Thyroid gland (tissue), 4 donors: ENCODE data around the gene TRPC6. TPM values are rescaled to one million over a fixed set of nuclear protein-coding genes. Genes with fewer than 3 reads are reported as not detected.
"Not testable (repeated sequence)": the region's sequence is repeated elsewhere in the genome, so short reads cannot be mapped to it uniquely, and the experiment has no call there.

Experiments
- DNase-seq, 2 donors: peaks; one replicate each; pipeline ENCODE4 v3.0.0-alpha.2; 2019
- H3K27ac ChIP-seq, 3 donors: fragments of 200-600 bp; sonication (generic); 1 replicate in 2 of 3; 2 replicates in 1 of 3; pipeline ENCODE4 v1.5.1; 2016 to 2019; ENCODE audit warnings: mild to moderate bottlenecking in 1 of 3, moderate library complexity in 1 of 3
- H3K27me3 ChIP-seq: fragments of 200-600 bp; sonication (generic); one replicate; pipeline ENCODE4 v1.5.1; 2019
- H3K36me3 ChIP-seq, 2 donors: fragments of 200-600 bp; sonication (generic); one replicate each; pipeline ENCODE4 v1.5.1; 2016 to 2019
- H3K4me1 ChIP-seq, 2 donors: fragments of 200-600 bp; sonication (generic); one replicate each; pipeline ENCODE4 v1.5.1; 2017 to 2019
- H3K4me3 ChIP-seq, 3 donors: fragments of 200-600 bp; sonication (generic); replicated peaks in 1 of 3; 1 replicate in 2 of 3; 2 replicates in 1 of 3; pipeline ENCODE4 v1.5.1; 2016; ENCODE audit warnings: mild to moderate bottlenecking in 1 of 3
- H3K9me3 ChIP-seq: fragments of 200-600 bp; sonication (generic); one replicate; pipeline ENCODE4 v1.5.1; 2017
- CTCF ChIP-seq, 6 experiments: fragments of 200-600 bp in 3 of 6; fragments of 450-650 bp in 3 of 6; sonication (generic) in 3 of 6; IDR thresholded peaks; one replicate each; pipeline ENCODE4 v1.5.1; 2016 to 2019; ENCODE audit warnings: antibody characterized with exemption in 6 of 6, mild to moderate bottlenecking in 2 of 6, inconsistent platforms in 1 of 6, moderate library complexity in 1 of 6
- POLR2A ChIP-seq, 2 donors: fragments of 450-650 bp; IDR thresholded peaks; one replicate each; pipeline ENCODE4 v1.6.1; 2017; ENCODE audit warnings: antibody characterized with exemption in 2 of 2, mild to moderate bottlenecking in 2 of 2, moderate library complexity in 1 of 2
- WGBS, 2 donors: methylation state at CpG; one replicate each; pipeline ENCODE4 v1.1.5; 2017; 5-methylcytosine and 5-hydroxymethylcytosine counted together
- intact Hi-C: fragments of 100-400 bp; cut with DNase I; formaldehyde crosslinking; loops from one replicate; pipeline ENCODE4 v1.15.1; 2023
- total RNA-seq, 4 donors: library from RNA; depleted of rRNA; stranded (reverse); fragments of >200 nt; gene quantifications; one replicate each; pipeline ENCODE4 v1.2.3, GENCODE V29; 2016

The TRPC6 gene
- total RNA-seq, 4 donors from 2014 or later: 14.1 to 28.4 (median 19.4) TPM

- peaks cover 13 to 17% of the 10 kb centered on the region in 2 donors for H3K4me1 ChIP-seq
- DNase-seq: no peak
- no peak overlapping the region for H3K27ac ChIP-seq
- no peaks in the 10 kb centered on the region for H3K27me3 ChIP-seq
- H3K9me3 ChIP-seq: no peaks in the 10 kb centered on the region
- H3K36me3 ChIP-seq: no peaks in the 10 kb centered on the region
- TF ChIP-seq POLR2A (IDR thresholded peaks at IDR 0.05): no peak
- TF ChIP-seq CTCF (IDR thresholded peaks at IDR 0.05): no peak
- intact Hi-C loops: no loop called here
- WGBS, 2 donors: 96 to 97% methylated on average over 5 of the region's 5 CpGs
- no peak overlapping the region for H3K4me3 ChIP-seq
Observed at GRCh38 chr11:101439488-101439887, 144.3 kb downstream of the TRPC6 start.

- H3K4me3 ChIP-seq, H3K27me3 ChIP-seq, H3K4me1 ChIP-seq, H3K27ac ChIP-seq, H3K9me3 ChIP-seq, intact Hi-C loops, H3K36me3 ChIP-seq, DNase-seq: not testable (repeated sequence)
- WGBS, 2 donors: 84 to 85% methylated on average over 2 of the region's 2 CpGs
Observed at GRCh38 chr11:101438708-101439107, 145.1 kb downstream of the TRPC6 start.

GRCh38 chr11:101438126-101438525 lies 145.7 kb downstream of the TRPC6 start:
- H3K9me3 ChIP-seq: no peaks in the 10 kb centered on the region
- intact Hi-C loops: no loop called here
- no peaks in the 10 kb centered on the region for H3K27me3 ChIP-seq
- H3K4me1 ChIP-seq: peaks cover 0 to 9% of the 10 kb centered on the region in 2 donors
- TF ChIP-seq CTCF (IDR thresholded peaks at IDR 0.05) (no peak), POLR2A (IDR thresholded peaks at IDR 0.05) (no peak)
- no peak overlapping the region for H3K4me3 ChIP-seq
- 60 to 93% methylated on average over 1 of the region's 1 CpG for WGBS, 2 donors
- H3K27ac ChIP-seq: no peak overlapping the region
- H3K36me3 ChIP-seq: no peaks in the 10 kb centered on the region
- no peak for DNase-seq

- intact Hi-C loops: no loop called here
- Histone ChIP-seq H3K4me3 (no peak overlapping the region), H3K9me3 (no peaks in the 10 kb centered on the region), H3K36me3 (no peaks in the 10 kb centered on the region), H3K4me1 (peaks cover 0 to 3% of the 10 kb centered on the region in 2 donors), H3K27ac (no peak overlapping the region), H3K27me3 (no peaks in the 10 kb centered on the region)
- DNase-seq: peak; percentile 44 to 54
- TF ChIP-seq POLR2A (IDR thresholded peaks at IDR 0.05): no peak
- peak in 4 of 6 experiments; percentile 15 to 54 (median 48) for TF ChIP-seq CTCF (IDR thresholded peaks at IDR 0.05)
- WGBS, 2 donors: 74% methylated on average over 3 of the region's 3 CpGs
Observed at GRCh38 chr11:101436511-101437142, 147.2 kb downstream of the TRPC6 start.

- WGBS, 2 donors: 83% methylated on average over 3 of the region's 3 CpGs
- H3K36me3 ChIP-seq: no peaks in the 10 kb centered on the region
- TF ChIP-seq POLR2A (IDR thresholded peaks at IDR 0.05) (no peak), CTCF (IDR thresholded peaks at IDR 0.05) (no peak)
- no peak overlapping the region for H3K4me3 ChIP-seq
- H3K4me1 ChIP-seq: no peaks in the 10 kb centered on the region
- H3K9me3 ChIP-seq: no peaks in the 10 kb centered on the region
- no peaks in the 10 kb centered on the region for H3K27me3 ChIP-seq
- H3K27ac ChIP-seq: no peak overlapping the region
- no peak for DNase-seq
- intact Hi-C loops: no loop called here
Observed at GRCh38 chr11:101435408-101435973, 148.3 kb downstream of the TRPC6 start.
